ENCODE results near the gene ADAM12.

The ADAM12 gene

GRCh38 chr10:126375926-126376554 is 12.2 kb downstream of the ADAM12 start:
- no peaks in the 10 kb centered on the region for H3K79me2 ChIP-seq (ENCODE audit: insufficient read depth, low read length)
- TF ChIP-seq CTCF (conservative IDR thresholded peaks at IDR 0.05; ENCODE audit: low read length), result no peak
- no peak for TF ChIP-seq EZH2phosphoT487 (IDR thresholded peaks at IDR 0.05; ENCODE audit: borderline replicate concordance)
- no peaks in the 10 kb centered on the region for H3F3A ChIP-seq (ENCODE audit: low read depth)
- 0 out of 2 replicates have a peak, but pooled peaks cover 4% of the 10 kb centered on the region for H3K9me3 ChIP-seq (ENCODE audit: insufficient read depth, low read depth, low read length)
- H3K4me3 ChIP-seq (ENCODE audit: low read length, poor library complexity, severe bottlenecking), result no peak overlapping the region
- no peaks in the 10 kb centered on the region for H3K9me2 ChIP-seq (replicated peaks; ENCODE audit: low read depth, low read length)
- no peaks in the 10 kb centered on the region for H4K20me1 ChIP-seq (ENCODE audit: insufficient read depth, low read length, poor library complexity, severe bottlenecking)
- no peaks in the 10 kb centered on the region for H3K36me3 ChIP-seq (ENCODE audit: insufficient read depth, low read length)
- H3K4me2 ChIP-seq (ENCODE audit: low read depth, low read length, poor library complexity, severe bottlenecking), result no peak overlapping the region
- H3K9ac ChIP-seq (ENCODE audit: low read depth, low read length, poor library complexity, severe bottlenecking), result no peak overlapping the region
- no peak overlapping the region for H2AFZ ChIP-seq (ENCODE audit: low read length)
- no peaks in the 10 kb centered on the region for H3K27me3 ChIP-seq (ENCODE audit: insufficient read depth, low read length, poor library complexity, severe bottlenecking)
- H3K4me1 ChIP-seq (ENCODE audit: insufficient read depth, low read length, poor library complexity, severe bottlenecking), result no peaks in the 10 kb centered on the region

DNA sequence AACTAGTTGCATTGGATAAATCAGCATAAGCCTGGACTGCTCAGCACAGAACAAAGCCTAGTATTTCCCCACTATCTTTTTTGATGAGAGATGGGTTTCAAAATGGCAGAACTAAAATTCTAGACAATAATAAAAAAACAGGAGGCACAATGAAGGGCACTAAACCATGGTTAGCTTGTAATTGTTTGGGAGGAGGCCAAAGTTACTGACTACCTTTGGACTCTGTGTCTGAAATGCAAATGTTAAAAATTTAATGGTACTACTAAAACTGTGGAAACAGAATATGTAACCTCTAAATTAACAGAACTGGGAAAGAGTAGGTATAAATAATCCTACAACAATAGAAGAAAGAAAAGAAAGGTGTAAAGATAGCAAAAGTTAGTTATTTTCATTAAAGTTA is 13.0 kb downstream of the ADAM12 start:
- Histone ChIP-seq H4K20me1 (ENCODE audit: insufficient read depth, low read length, poor library complexity, severe bottlenecking) (no peaks in the 10 kb centered on the region), H2AFZ (ENCODE audit: low read length) (no peak overlapping the region), H3K9me2 (replicated peaks; ENCODE audit: low read depth, low read length) (no peaks in the 10 kb centered on the region), H3K4me2 (ENCODE audit: low read depth, low read length, poor library complexity, severe bottlenecking) (no peak overlapping the region), H3K4me1 (ENCODE audit: insufficient read depth, low read length, poor library complexity, severe bottlenecking) (no peaks in the 10 kb centered on the region), H3K36me3 (ENCODE audit: insufficient read depth, low read length) (no peaks in the 10 kb centered on the region), H3K79me2 (ENCODE audit: insufficient read depth, low read length) (no peaks in the 10 kb centered on the region), H3K9me3 (ENCODE audit: insufficient read depth, low read depth, low read length) (0 out of 2 replicates have a peak, but pooled peaks cover 7% of the 10 kb centered on the region), H3K27me3 (ENCODE audit: insufficient read depth, low read length, poor library complexity, severe bottlenecking) (no peaks in the 10 kb centered on the region), H3K9ac (ENCODE audit: low read depth, low read length, poor library complexity, severe bottlenecking) (no peak overlapping the region), H3F3A (ENCODE audit: low read depth) (no peaks in the 10 kb centered on the region), H3K4me3 (ENCODE audit: low read length, poor library complexity, severe bottlenecking) (no peak overlapping the region)
- no peak for TF ChIP-seq CTCF (conservative IDR thresholded peaks at IDR 0.05; ENCODE audit: low read length)
- TF ChIP-seq EZH2phosphoT487 (IDR thresholded peaks at IDR 0.05; ENCODE audit: borderline replicate concordance), result no peak

GRCh38 chr10:126374435-126374834 is 13.8 kb downstream of the ADAM12 start:
- no peaks in the 10 kb centered on the region for H3K4me1 ChIP-seq (ENCODE audit: insufficient read depth, low read length, poor library complexity, severe bottlenecking)
- H3K4me2 ChIP-seq (ENCODE audit: low read depth, low read length, poor library complexity, severe bottlenecking), result no peak overlapping the region
- H3F3A ChIP-seq (ENCODE audit: low read depth), result no peaks in the 10 kb centered on the region
- no peaks in the 10 kb centered on the region for H3K27me3 ChIP-seq (ENCODE audit: insufficient read depth, low read length, poor library complexity, severe bottlenecking)
- H3K9ac ChIP-seq (ENCODE audit: low read depth, low read length, poor library complexity, severe bottlenecking), result no peak overlapping the region
- H3K9me2 ChIP-seq (replicated peaks; ENCODE audit: low read depth, low read length), result no peaks in the 10 kb centered on the region
- H3K79me2 ChIP-seq (ENCODE audit: insufficient read depth, low read length), result no peaks in the 10 kb centered on the region
- H3K36me3 ChIP-seq (ENCODE audit: insufficient read depth, low read length), result no peaks in the 10 kb centered on the region
- H4K20me1 ChIP-seq (ENCODE audit: insufficient read depth, low read length, poor library complexity, severe bottlenecking), result no peaks in the 10 kb centered on the region
- no peak overlapping the region for H3K4me3 ChIP-seq (ENCODE audit: low read length, poor library complexity, severe bottlenecking)
- TF ChIP-seq EZH2phosphoT487 (IDR thresholded peaks at IDR 0.05; ENCODE audit: borderline replicate concordance), result no peak
- no peak for TF ChIP-seq CTCF (conservative IDR thresholded peaks at IDR 0.05; ENCODE audit: low read length)
- H2AFZ ChIP-seq (ENCODE audit: low read length), result no peak overlapping the region
- H3K9me3 ChIP-seq (ENCODE audit: insufficient read depth, low read depth, low read length), result 0 out of 2 replicates have a peak, but pooled peaks cover 7% of the 10 kb centered on the region

Measured in Loucy (cell line).